MCF 10A (cell line): ENCODE results near the gene VAMP2. TPM values are rescaled to one million over a fixed set of nuclear protein-coding genes. Genes with fewer than 3 reads are reported as not detected.

Experiments
- BruUV-seq: library from RNA; stranded (reverse); fragments of 400-500 nt; replicated peaks from 2 replicates; lab custom pipeline; 2021; lab: Mats Ljungman, UMichigan
- CTCF ChIA-PET: fragments of 300-600 bp; sonication (Branson Sonifier 250); formaldehyde crosslinking; extraction: SDS; loops from one replicate; lab custom pipeline; 2021; ENCODE audit warnings: antibody characterized with exemption, inconsistent platforms; lab: Yijun Ruan, JAX
- POLR2A ChIA-PET: fragments of 300-600, 350-650 bp; sonication (Branson Sonifier 250); formaldehyde crosslinking; extraction: SDS; loops from one replicate; lab custom pipeline; 2020; ENCODE audit warnings: antibody characterized with exemption, inconsistent platforms; lab: Yijun Ruan, JAX
- DNase-seq: peaks from one replicate; pipeline ENCODE4 v3.0.0-alpha.2; 2018; ENCODE audit not compliant: unreplicated experiment
- H3K27ac Mint-ChIP-seq: one replicate; pipeline ENCODE4 v1.8.0; 2022; ENCODE audit warnings: mild to moderate bottlenecking, low read depth, mixed read lengths; ENCODE audit not compliant: unreplicated experiment
- H3K27me3 Mint-ChIP-seq: one replicate; pipeline ENCODE4 v1.8.0; 2022; ENCODE audit warnings: mixed read lengths; ENCODE audit not compliant: insufficient read depth, unreplicated experiment
- H3K36me3 Mint-ChIP-seq: one replicate; pipeline ENCODE4 v1.8.0; 2022; ENCODE audit warnings: mild to moderate bottlenecking, moderate library complexity, mixed read lengths; ENCODE audit not compliant: insufficient read depth, unreplicated experiment
- H3K4me1 Mint-ChIP-seq: one replicate; pipeline ENCODE4 v1.8.0; 2022; ENCODE audit warnings: mixed read lengths; ENCODE audit not compliant: insufficient read depth, unreplicated experiment
- H3K4me3 Mint-ChIP-seq: one replicate; pipeline ENCODE4 v1.8.0; 2022; ENCODE audit warnings: mild to moderate bottlenecking, moderate library complexity, mixed read lengths; ENCODE audit not compliant: unreplicated experiment
- H3K9me3 Mint-ChIP-seq: one replicate; pipeline ENCODE4 v1.8.0; 2022; ENCODE audit warnings: mixed read lengths; ENCODE audit not compliant: unreplicated experiment
- CTCF ChIP-seq: fragments of 200-600 bp; IDR thresholded peaks from one replicate; pipeline ENCODE4 v1.8.0; 2022; ENCODE audit warnings: antibody characterized with exemption, mild to moderate bottlenecking; ENCODE audit not compliant: unreplicated experiment
- intact Hi-C: fragments of 100-400 bp; cut with micrococcal nuclease; formaldehyde crosslinking; loops from 2 replicates; pipeline ENCODE4 v1.14.1; 2022
- total RNA-seq: library from RNA; stranded (reverse); gene quantifications from 2 replicates; pipeline ENCODE4 v1.2.3, GENCODE V29; 2022

The VAMP2 gene
- total RNA-seq, 1 experiment from 2014 or later, result 37.7 TPM

- intact Hi-C loops, result loop anchor here (1.0 kb wide), 1 partner anchor 17 kb away; no protein-coding TSS in a partner anchor
- no peak overlapping the region for H3K27ac Mint-ChIP-seq
- DNase-seq, result peak; percentile 95
- CTCF ChIA-PET, result interaction anchor here (1.0 to 5.9 kb wide), 9 partner anchors 11 to 82 kb away, joined by 3 to 59 read pairs (median 10); partner anchors contain the start of gene HES7
- TSS peak; percentile 25 for BruUV-seq
- peaks cover 11% of the 10 kb centered on the region for H3K4me1 Mint-ChIP-seq
- POLR2A ChIA-PET, result interaction anchor here (0.6 to 19.5 kb wide), 20 partner anchors 9 to 524 kb away, joined by 3 to 429 read pairs (median 4); partner anchors contain the start of genes ALOXE3, BORCS6, CTC1 and HES7
- H3K36me3 Mint-ChIP-seq, result no peaks in the 10 kb centered on the region
- TF ChIP-seq CTCF, result peak; percentile 71
- H3K27me3 Mint-ChIP-seq, result no peaks in the 10 kb centered on the region
- H3K9me3 Mint-ChIP-seq, result no peaks in the 10 kb centered on the region
- H3K4me3 Mint-ChIP-seq, result no peak overlapping the region
Measured at GRCh38 chr17:8138672-8139371, 23.9 kb downstream of the VAMP2 start.

GRCh38 chr17:8138374-8138671 lies 24.4 kb downstream of the VAMP2 start:
- intact Hi-C loops, result no loop called here
- peaks cover 11% of the 10 kb centered on the region for H3K4me1 Mint-ChIP-seq
- no peak for DNase-seq
- TF ChIP-seq CTCF, result no peak
- ChIA-PET POLR2A (interaction anchor here (0.6 to 19.5 kb wide), 14 partner anchors 8 to 523 kb away, joined by 3 to 429 read pairs (median 8); partner anchors contain the start of genes ALOXE3, BORCS6, CTC1 and HES7), CTCF (interaction anchor here (0.5 to 5.9 kb wide), 16 partner anchors 11 to 505 kb away, joined by 3 to 59 read pairs (median 4); partner anchors contain the start of genes HES7 and PER1)
- H3K27ac Mint-ChIP-seq, result no peak overlapping the region
- no peaks in the 10 kb centered on the region for H3K9me3 Mint-ChIP-seq
- no peaks in the 10 kb centered on the region for H3K36me3 Mint-ChIP-seq
- no peak overlapping the region for H3K4me3 Mint-ChIP-seq
- H3K27me3 Mint-ChIP-seq, result no peaks in the 10 kb centered on the region
- BruUV-seq, result no TSS peak

- H3K36me3 Mint-ChIP-seq, result no peaks in the 10 kb centered on the region
- H3K27ac Mint-ChIP-seq, result no peak overlapping the region
- H3K9me3 Mint-ChIP-seq, result no peaks in the 10 kb centered on the region
- CTCF ChIA-PET, result interaction anchor here (0.5 to 5.9 kb wide), 22 partner anchors 10 to 506 kb away, joined by 3 to 59 read pairs (median 4); partner anchors contain the start of genes HES7, PER1 and TMEM107
- H3K4me1 Mint-ChIP-seq, result peaks cover 11% of the 10 kb centered on the region
- intact Hi-C loops, result no loop called here
- no peak for TF ChIP-seq CTCF
- no TSS peak for BruUV-seq
- no peaks in the 10 kb centered on the region for H3K27me3 Mint-ChIP-seq
- DNase-seq, result no peak
- H3K4me3 Mint-ChIP-seq, result no peak overlapping the region
- POLR2A ChIA-PET, result interaction anchor here (0.6 to 19.5 kb wide), 13 partner anchors 11 to 523 kb away, joined by 3 to 429 read pairs (median 4); partner anchors contain the start of genes ALOXE3, CTC1, HES7 and PER1
Measured at GRCh38 chr17:8137645-8138373, 24.9 kb downstream of the VAMP2 start.

- DNase-seq, result no peak
- CTCF ChIA-PET, result interaction anchor here (0.7 to 3.1 kb wide), 3 partner anchors 13 to 87 kb away, joined by 3 to 7 read pairs (median 3); no protein-coding TSS in a partner anchor
Measured at GRCh38 chr17:8133941-8134340, 28.8 kb downstream of the VAMP2 start.

More at GRCh38 chr17:8133941-8134340, 28.8 kb downstream of the VAMP2 start:
- Mint-ChIP-seq H3K9me3 (no peaks in the 10 kb centered on the region), H3K27ac (no peak overlapping the region), H3K27me3 (no peaks in the 10 kb centered on the region), H3K4me3 (no peak overlapping the region), H3K4me1 (peaks cover 6% of the 10 kb centered on the region), H3K36me3 (no peaks in the 10 kb centered on the region)
- BruUV-seq, result no TSS peak
- TF ChIP-seq CTCF, result no peak
- POLR2A ChIA-PET, result interaction anchor here (1.1 to 19.5 kb wide), 3 partner anchors 10 to 39 kb away, joined by 3 to 429 read pairs (median 4); partner anchors contain the start of genes HES7 and PER1
- intact Hi-C loops, result no loop called here
